Astrocyte (in vitro differentiated cells and primary cell): Measurements from ENCODE around the gene NAV1. TPM values are rescaled to one million over a fixed set of nuclear protein-coding genes. Genes with fewer than 3 reads are reported as not detected.
A peak's percentile ranks its signal among the peaks of the same experiment; 100 is the strongest.
"Not testable (repeated sequence)": the region's sequence is repeated elsewhere in the genome, so short reads cannot be mapped to it uniquely, and the experiment has no call there.

ENCODE experiments used
- DNase-seq: peaks from one replicate; pipeline ENCODE4 v3.0.0-alpha.2; 2010; ENCODE audit warnings: low read depth
- FAIRE-seq: peaks from 2 replicates; lab custom pipeline; 2011; peaks lifted over from hg19 to GRCh38; lab: Jason Lieb, UNC
- H2AFZ ChIP-seq: 2 replicates; pipeline ENCODE4 v1.6.0; 2012; ENCODE audit warnings: low read depth, low read length, inconsistent platforms
- H3K27ac ChIP-seq: 2 replicates; pipeline ENCODE4 v1.5.1; 2011; ENCODE audit warnings: low read depth, low read length, inconsistent platforms
- H3K27me3 ChIP-seq: 2 replicates; pipeline ENCODE4 v1.6.0; 2011; ENCODE audit warnings: low read length, inconsistent platforms; ENCODE audit not compliant: insufficient read depth
- H3K36me3 ChIP-seq: 2 replicates; pipeline ENCODE4 v1.5.1; 2011; ENCODE audit warnings: low read length, inconsistent platforms; ENCODE audit not compliant: insufficient read depth
- H3K4me1 ChIP-seq: 2 replicates; pipeline ENCODE4 v1.5.1; 2011; ENCODE audit warnings: low read length, inconsistent platforms; ENCODE audit not compliant: insufficient read depth
- H3K4me2 ChIP-seq: 2 replicates; pipeline ENCODE4 v1.6.0; 2012; ENCODE audit warnings: low read length, inconsistent platforms
- H3K4me3 ChIP-seq: 2 replicates; pipeline ENCODE4 v1.5.1; 2011; ENCODE audit warnings: low read depth, mild to moderate bottlenecking, low read length, inconsistent platforms; ENCODE audit not compliant: insufficient read depth
- H3K79me2 ChIP-seq: 2 replicates; pipeline ENCODE4 v1.6.0; 2012; ENCODE audit warnings: mild to moderate bottlenecking, low read length, inconsistent platforms; ENCODE audit not compliant: insufficient read depth
- H3K9ac ChIP-seq: 2 replicates; pipeline ENCODE4 v1.6.0; 2012; ENCODE audit warnings: mild to moderate bottlenecking, low read length, inconsistent platforms
- H3K9me3 ChIP-seq: 2 replicates; pipeline ENCODE4 v1.5.1; 2012; ENCODE audit warnings: low read depth, mild to moderate bottlenecking, low read length, inconsistent platforms; ENCODE audit not compliant: insufficient read depth
- H4K20me1 ChIP-seq: 2 replicates; pipeline ENCODE4 v1.6.0; 2012; ENCODE audit warnings: low read length, inconsistent platforms; ENCODE audit not compliant: insufficient read depth
- H3K27ac Mint-ChIP-seq: one replicate; pipeline ENCODE4 v1.8.0; 2021; ENCODE audit warnings: mild to moderate bottlenecking, mixed read lengths; ENCODE audit not compliant: unreplicated experiment
- H3K27me3 Mint-ChIP-seq: one replicate; pipeline ENCODE4 v1.8.0; 2021; ENCODE audit warnings: low read depth, mixed read lengths; ENCODE audit not compliant: unreplicated experiment
- H3K36me3 Mint-ChIP-seq: one replicate; pipeline ENCODE4 v1.8.0; 2021; ENCODE audit warnings: low read depth, mixed read lengths; ENCODE audit not compliant: unreplicated experiment
- H3K4me1 Mint-ChIP-seq: one replicate; pipeline ENCODE4 v1.8.0; 2021; ENCODE audit warnings: low read depth, mixed read lengths; ENCODE audit not compliant: unreplicated experiment
- H3K4me3 Mint-ChIP-seq: one replicate; pipeline ENCODE4 v1.8.0; 2021; ENCODE audit warnings: mild to moderate bottlenecking, moderate library complexity, mixed read lengths; ENCODE audit not compliant: unreplicated experiment
- H3K9me3 Mint-ChIP-seq: one replicate; pipeline ENCODE4 v1.8.0; 2021; ENCODE audit warnings: mild to moderate bottlenecking, mixed read lengths; ENCODE audit not compliant: unreplicated experiment
- CTCF ChIP-seq: IDR thresholded peaks from 2 replicates; pipeline ENCODE4 v1.5.1; 2011; ENCODE audit warnings: low read depth, mild to moderate bottlenecking, inconsistent platforms, low read length, moderate library complexity; ENCODE audit not compliant: insufficient read depth
- EZH2 ChIP-seq: IDR thresholded peaks from 2 replicates; pipeline ENCODE4 v1.6.1; 2012; ENCODE audit warnings: mild to moderate bottlenecking, low read length, inconsistent platforms; ENCODE audit not compliant: insufficient read depth
- total RNA-seq: library from RNA; stranded (reverse); gene quantifications from 2 replicates; pipeline ENCODE4 v1.2.1, GENCODE V29; 2021

Gene NAV1
- total RNA-seq, 1 donor from 2014 or later = 79.7 TPM

GRCh38 chr1:201490708-201491131 is 48.2 kb upstream of the NAV1 start:
- DNase-seq = no peak
- peaks cover 53% of the 10 kb centered on the region for H3K4me1 Mint-ChIP-seq
- FAIRE-seq = no peak
- H3K27me3 Mint-ChIP-seq = no peaks in the 10 kb centered on the region
- no peak overlapping the region for H3K4me3 ChIP-seq
- peaks cover 56% of the 10 kb centered on the region for H3K4me1 ChIP-seq
- H3K27ac ChIP-seq = peak overlapping the region; percentile 10
- H4K20me1 ChIP-seq = peaks cover 94% of the 10 kb centered on the region
- H3K36me3 Mint-ChIP-seq = peaks cover 56% of the 10 kb centered on the region
- H2AFZ ChIP-seq = no peak overlapping the region
- no peak overlapping the region for H3K9ac ChIP-seq
- H3K9me3 Mint-ChIP-seq = peaks cover 2% of the 10 kb centered on the region
- H3K27ac Mint-ChIP-seq = peak overlapping the region; percentile 58
- peak overlapping the region; percentile 34 for H3K4me3 Mint-ChIP-seq
- H3K36me3 ChIP-seq = peaks cover 66% of the 10 kb centered on the region
- no peak for TF ChIP-seq EZH2
- no peak for TF ChIP-seq CTCF
- peaks cover 68% of the 10 kb centered on the region for H3K79me2 ChIP-seq
- no peaks in the 10 kb centered on the region for H3K27me3 ChIP-seq
- H3K9me3 ChIP-seq = no peaks in the 10 kb centered on the region
- H3K4me2 ChIP-seq = peak overlapping the region; percentile 16

DNA sequence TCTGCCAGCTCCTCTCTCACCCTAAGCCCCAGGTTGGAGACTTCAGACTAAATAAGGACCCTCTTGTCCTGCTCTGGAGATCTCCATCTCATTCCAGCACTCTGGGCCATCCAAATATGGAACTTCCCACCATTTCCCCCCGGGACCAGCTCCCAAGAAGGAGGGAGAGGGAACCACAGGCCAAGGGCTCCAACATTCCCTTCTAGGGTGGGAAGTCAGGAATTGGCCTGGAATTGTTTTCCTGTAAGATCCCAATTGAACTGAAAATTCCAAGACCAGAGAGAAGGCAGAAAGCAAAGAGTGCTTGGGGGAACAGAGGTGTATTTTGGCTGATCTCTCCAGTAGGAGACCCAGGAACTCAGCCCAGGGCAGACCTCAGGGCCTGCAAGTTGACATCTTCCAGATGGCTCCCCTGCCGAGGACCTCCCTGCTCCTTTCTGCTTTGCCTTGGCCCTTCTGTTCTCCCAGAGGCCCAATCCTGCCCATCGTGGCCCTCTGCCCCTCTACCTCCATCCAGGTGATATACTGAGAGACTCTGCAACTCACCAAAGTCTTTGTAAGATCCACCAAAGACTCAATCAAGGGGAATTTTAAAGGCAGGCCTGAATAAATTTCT is 46.9 kb upstream of the NAV1 start:
- H3K36me3 Mint-ChIP-seq = peaks cover 58% of the 10 kb centered on the region
- Histone ChIP-seq H2AFZ (no peak overlapping the region), H3K27me3 (no peaks in the 10 kb centered on the region), H3K36me3 (peaks cover 57% of the 10 kb centered on the region), H3K79me2 (peaks cover 81% of the 10 kb centered on the region), H3K27ac (no peak overlapping the region), H3K9ac (no peak overlapping the region), H3K4me3 (no peak overlapping the region), H3K4me2 (no peak overlapping the region), H3K9me3 (no peaks in the 10 kb centered on the region), H4K20me1 (peaks cover 96% of the 10 kb centered on the region), H3K4me1 (peaks cover 60% of the 10 kb centered on the region)
- H3K27me3 Mint-ChIP-seq = no peaks in the 10 kb centered on the region
- no peak for DNase-seq
- TF ChIP-seq EZH2 (no peak), CTCF (no peak)
- no peak overlapping the region for H3K27ac Mint-ChIP-seq
- peak overlapping the region; percentile 17 for H3K4me3 Mint-ChIP-seq
- peaks cover 2% of the 10 kb centered on the region for H3K9me3 Mint-ChIP-seq
- peaks cover 50% of the 10 kb centered on the region for H3K4me1 Mint-ChIP-seq
- FAIRE-seq = no peak

DNA sequence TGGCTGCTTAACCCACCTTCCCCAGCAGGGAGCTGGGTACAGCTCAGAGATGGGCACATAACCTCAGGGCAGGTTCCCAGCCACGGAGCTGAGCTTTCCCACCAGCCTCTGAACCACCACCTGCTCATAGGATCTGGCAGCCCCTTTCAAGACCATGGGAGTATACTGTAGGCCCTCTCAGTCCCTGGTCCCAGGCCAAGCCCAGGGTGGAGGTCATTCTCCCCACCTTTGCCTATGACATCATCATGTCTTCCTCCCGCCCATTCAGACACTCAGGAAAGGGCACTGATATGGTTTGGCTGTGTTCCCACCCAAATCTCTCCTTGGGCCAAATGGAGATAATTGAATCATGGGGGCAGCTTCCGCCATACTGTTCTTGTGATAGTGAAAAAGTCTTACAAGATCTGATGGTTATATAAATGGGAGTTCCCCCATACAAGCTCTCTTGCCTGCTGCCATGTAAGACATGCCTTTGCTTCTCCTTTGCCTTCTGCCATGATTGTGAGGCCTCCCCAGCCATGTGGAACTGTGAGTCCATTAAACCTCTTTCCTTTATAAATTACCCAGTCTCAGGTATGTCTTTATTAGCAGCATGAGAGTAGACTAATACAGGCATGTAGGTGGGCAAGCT is 45.8 kb upstream of the NAV1 start:
- not testable (repeated sequence) for H3K27me3 Mint-ChIP-seq, H3K4me3 ChIP-seq, H3K27me3 ChIP-seq, H3K9me3 Mint-ChIP-seq, H3K27ac ChIP-seq, H3K9me3 ChIP-seq, H2AFZ ChIP-seq, H3K4me3 Mint-ChIP-seq, H3K9ac ChIP-seq, H3K27ac Mint-ChIP-seq, H3K4me2 ChIP-seq, DNase-seq, FAIRE-seq
- Histone ChIP-seq H3K79me2 (peaks cover 86% of the 10 kb centered on the region), H4K20me1 (peaks cover 96% of the 10 kb centered on the region), H3K36me3 (peaks cover 46% of the 10 kb centered on the region), H3K4me1 (peaks cover 60% of the 10 kb centered on the region)
- H3K4me1 Mint-ChIP-seq = peaks cover 45% of the 10 kb centered on the region
- H3K36me3 Mint-ChIP-seq = peaks cover 53% of the 10 kb centered on the region
